DMS114 treated with DMSO at 0.1 percent for 48 hours (cell line): Measurements from ENCODE around the gene SCAMP2.
"Not testable (repeated sequence)": the region's sequence is repeated elsewhere in the genome, so short reads cannot be mapped to it uniquely, and the experiment has no call there.

Experiments used
- DNase-seq: peaks from one replicate; lab custom pipeline; 2025; ENCODE audit not compliant: unreplicated experiment; lab: John Stamatoyannopoulos, UW

Gene SCAMP2

DNA sequence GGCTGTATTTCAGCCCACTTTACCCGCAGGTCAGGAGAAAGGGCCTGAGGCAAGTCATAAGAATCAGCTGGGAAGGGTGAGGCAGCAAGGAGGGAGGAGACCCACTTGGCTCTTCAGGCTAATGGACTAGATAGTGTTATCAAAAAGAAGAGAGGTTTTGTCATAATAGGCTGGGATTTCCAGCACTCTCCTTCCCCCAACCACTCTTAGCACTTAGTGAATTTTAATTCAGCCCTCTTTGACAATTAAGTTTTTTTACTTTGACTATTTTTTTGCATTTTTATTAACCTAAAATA, 17.4 kb upstream of the SCAMP2 start:
- no peak for DNase-seq

DNA sequence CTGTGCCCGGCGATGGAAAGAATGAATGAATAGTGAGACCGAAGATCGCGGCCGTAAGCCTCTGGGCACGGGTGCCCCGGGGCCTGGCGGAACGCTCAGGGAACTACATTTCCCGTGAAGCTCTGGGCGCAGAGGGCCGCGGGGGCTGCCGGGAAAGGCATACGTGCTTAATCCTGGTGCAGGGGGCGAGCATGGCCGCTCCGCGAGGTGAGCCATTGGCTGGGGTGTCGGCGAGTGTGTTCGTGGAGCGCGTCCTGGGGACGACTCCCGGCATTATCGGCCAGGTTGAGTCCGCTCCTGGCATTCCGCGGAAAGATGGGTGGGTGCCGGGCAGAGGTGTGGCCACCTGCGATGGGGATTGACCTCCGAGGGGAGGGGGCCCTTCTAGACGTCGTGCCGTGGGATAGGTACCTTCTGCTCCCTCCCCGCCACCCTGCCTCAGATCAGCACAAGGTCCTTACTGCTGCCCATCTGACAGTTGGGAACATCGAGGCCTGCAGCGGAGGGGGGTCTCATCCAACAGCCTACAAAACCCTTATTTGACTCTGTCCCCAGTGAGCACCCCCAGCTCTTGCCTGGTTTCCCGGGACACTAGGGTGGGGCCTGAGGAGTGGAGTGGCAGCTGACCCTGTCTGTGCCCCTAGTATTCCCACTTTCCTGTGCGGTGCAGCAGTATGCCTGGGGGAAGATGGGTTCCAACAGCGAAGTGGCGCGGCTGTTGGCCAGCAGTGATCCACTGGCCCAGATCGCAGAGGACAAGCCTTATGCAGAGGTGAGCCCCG, 16.9 kb upstream of the SCAMP2 start, which contains the start of gene MPI:
MPI (plus strand) TSS at position 160 of the 782 bp plus-strand sequence; CDS start at position 192, 32 bp downstream.
- peak; percentile 74 for DNase-seq

DNA sequence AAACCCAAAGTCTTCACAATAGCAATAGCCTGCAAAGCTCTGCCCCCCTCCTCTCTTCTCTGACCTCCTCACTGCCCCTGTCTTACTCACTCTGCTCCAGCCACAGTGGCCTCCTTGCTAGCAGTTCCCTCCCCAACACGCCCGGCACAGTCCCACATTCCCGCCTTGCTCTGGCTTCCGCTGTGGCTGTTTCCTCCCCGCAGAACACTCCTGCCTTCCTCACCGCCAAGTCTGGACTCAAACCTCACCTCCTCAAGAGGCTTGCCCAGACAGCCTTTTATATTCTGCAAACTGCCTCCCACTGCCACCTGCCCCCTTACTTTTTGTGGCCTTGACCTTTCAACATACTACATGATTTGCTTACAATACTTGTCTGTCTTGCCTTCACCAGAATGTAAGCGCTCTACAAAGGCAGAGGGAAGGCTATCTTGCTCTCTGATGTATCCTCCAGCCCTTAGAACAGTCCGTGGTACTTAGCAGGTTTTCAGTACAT, 16.3 kb upstream of the SCAMP2 start:
- no peak for DNase-seq

DNA sequence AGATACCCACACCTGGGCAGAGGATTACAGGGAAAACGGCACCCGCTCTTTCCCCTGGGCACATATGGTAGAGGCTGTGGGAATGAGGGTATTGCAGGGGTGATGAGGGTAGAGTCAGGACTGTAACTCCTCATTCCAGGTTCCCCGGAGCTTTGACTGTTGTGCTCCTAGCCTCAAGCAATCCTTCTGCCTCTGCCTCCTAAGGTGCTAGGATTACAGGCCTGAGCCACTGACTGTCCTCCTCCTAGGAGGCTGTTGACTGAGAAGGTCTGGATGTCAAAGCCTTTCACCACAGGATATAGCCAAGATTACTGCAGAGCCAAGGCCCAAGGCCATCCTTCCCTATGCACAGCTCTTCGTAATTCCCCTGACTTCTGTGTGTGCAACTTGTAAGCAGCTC, 15.6 kb upstream of the SCAMP2 start:
- DNase-seq = no peak

DNA sequence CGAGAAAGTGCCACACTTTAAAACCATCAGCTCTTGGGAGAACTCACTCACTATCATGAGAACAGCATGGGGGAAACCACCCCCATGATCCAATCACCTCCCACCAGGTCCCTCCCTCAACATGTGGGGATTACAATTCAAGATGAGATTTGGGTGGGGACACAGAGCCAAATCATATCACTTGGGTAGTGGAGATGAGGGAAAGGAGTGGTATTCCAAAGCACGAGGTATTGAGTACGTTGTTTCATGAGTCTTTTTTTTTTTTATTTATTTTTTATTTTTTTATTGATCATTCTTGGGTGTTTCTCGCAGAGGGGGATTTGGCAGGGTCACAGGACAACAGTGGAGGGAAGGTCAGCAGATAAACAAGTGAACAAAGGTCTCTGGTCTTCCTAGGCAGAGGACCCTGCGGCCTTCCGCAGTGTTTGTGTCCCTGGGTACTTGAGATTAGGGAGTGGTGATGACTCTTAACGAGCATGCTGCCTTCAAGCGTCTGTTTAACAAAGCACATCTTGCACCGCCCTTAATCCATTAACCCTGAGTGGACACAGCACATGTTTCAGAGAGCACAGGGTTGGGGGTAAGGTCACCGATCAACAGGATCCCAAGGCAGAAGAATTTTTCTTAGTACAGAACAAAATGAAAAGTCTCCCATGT, 14.5 kb upstream of the SCAMP2 start:
- DNase-seq = not testable (repeated sequence)

DNA sequence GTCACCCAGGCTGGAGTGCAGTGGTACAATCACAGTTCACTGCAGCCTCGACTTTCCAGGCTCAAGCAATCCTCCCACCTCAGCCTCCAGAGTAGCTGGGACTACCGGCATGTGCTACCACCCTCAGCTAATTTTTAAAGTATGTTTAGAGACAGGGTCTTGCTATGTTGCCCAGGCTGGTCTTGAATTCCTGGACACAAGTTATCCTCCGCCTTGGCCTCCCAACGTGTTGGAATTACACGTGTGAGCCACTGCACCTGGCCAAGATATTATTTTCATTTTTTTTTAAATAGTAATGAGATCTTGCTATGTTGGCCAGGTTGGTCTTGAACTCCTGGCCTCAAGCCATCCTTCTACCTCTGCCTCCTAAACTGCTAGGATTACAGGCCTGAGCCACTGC, 12.3 kb upstream of the SCAMP2 start:
- no peak for DNase-seq

DNA sequence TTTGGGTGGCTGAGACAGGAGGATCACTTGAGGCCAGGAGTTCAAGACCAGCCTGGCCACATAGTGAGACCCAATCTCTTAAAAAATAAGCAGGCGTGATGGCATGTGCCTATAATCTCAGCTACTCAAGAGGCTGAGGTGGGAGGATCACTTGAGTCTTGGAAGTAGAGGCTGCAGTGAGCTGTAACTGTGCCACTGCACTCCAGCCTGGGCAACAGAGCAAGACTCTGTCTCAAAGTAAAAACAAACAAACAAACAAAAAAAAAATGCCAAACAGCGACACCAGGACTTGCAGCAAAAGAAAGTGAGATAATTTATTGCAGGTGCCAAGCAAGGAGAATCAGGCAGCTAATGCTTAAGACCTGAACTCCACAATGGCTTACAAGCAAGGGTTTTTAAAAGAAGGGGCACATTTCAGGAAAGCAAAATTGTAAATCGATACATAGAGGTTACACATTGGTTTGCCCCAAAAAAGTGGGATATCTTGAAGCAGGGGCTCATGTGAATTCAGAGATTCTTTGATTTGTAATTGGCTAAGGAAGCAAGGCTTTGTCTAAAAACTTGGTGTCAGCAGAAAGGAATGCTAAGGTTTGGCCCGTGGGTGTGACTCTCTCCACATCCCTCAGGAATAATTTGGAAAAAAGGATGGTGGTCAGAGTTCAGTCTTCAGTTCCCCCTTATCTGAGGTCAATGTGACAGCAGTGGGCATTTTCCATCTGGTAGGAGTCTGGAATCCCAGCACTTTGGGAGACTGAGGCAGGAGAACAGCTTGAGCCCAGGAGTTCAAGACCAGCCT, 11.5 kb upstream of the SCAMP2 start:
- DNase-seq = no peak

DNA sequence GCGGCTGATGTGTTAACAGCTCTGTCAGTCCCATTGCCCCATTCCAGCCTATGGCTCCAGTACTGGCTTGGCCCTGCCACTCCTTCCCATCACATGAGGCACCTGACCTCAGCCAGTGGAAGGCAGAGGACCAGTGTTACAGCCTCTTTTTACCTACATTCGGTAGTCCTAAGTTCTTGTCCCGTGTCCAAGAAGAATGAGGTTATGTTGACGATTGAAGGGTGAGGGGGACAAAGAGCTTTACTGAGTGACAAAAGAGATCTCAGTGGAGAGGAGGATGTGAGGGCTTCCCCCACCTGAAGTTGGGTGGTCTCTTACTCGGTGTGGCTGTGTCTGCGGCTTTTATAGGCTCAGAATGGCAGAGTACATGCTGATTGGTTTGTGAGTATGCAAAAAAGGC, 9.4 kb upstream of the SCAMP2 start:
- DNase-seq = no peak

DNA sequence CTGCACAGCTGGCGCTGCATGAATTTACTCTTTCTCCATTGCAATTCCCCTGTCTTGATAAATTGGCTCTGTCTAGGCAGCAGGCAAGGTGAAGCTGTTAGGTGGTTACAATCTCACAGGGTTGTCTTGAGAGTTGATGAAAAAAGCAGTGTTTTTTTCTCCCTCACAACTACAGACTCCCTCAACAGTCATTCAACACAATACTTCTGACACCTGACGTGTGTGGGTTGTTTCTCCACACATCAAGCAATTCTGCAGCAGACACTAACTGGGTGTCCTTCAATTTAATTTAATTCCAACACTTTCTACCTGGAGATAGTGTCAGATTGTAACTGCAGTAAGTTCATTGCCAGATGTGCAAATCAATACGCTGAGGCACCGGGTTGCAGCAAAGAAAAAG, 5.1 kb upstream of the SCAMP2 start:
- no peak for DNase-seq

DNA sequence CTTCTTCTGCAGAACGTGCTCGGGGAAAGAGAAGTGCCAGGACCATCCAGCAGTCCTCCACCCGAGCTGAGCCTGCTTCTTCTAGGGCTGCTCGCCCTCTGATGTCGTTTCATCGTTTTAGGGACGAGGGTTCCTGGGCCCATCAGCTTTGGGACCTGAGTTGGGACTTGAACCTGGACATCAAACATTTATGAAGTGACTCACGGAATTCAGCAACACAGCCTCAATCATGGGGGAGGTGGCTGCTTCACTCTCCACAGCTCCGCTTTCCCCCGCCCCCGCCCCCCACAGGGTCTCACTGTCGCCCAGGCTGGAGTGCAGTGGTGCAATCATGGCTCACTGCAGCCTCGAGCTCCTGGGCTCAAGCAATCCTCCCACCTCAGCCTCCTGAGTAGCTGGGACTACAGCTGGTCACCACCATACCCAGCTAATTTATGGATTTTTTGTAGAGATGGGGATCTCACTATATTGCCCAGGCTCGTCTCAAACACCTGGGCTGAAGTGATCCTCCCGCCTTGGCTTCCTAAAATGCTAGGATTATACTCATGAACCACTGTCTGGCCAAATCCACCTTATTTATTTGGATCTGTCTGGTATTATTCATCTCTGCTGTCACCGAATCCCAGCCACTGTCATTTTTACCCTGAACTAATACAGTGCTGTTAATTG, 725 bp upstream of the SCAMP2 start:
- peak; percentile 70 for DNase-seq

DNA sequence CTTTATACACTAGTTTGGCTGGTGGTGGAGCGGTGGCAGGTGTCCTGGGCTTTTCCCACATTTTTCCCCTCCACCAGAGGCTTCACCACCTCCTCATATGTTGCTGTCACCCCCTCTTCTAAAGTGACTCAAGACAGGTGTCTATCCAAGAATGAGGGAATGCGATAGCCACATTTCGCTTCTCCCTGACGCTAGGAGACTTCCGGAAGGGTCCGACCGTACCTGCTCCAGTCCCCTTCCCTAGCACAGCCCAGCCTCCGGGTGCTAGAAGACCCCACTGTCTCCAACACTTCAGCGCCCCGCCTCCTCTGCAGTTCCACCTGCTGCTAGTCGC, 496 bp downstream of the SCAMP2 start:
- no peak for DNase-seq

DNA sequence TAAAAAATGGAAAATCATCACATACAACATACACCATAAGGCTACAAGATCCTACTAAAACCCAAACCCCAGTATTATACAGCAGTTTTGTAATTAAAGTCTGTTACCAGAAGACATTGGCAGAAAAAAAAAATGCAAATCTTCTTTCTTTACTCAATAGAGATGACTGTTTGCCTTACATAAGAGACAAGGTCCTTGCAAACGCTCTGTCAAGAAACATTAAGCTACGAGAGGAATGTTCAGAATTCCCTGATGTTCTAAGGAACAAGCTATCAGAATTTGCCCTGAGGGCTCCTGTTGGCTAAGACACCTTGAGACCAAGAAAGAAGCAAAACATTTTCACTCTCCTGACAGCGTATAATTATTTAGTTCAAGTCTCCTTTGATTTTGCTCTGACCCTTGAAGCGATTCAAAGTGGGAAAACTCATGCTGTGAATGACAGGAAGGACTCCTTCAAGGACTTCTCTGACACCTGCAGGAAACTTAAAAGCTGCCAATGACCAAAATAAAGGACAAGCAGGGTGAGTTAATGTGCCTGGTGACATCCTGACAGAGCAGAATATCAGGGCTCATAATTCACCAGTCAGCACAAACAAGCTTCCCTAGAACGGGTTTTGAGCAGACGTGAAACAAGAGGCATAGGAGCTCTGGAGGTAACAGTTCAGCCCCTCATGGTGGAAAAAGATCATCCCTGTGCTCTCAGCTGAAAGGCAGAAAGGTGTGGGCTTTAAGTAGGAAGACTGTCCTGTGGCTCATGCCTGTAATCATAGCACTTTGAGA, 2.5 kb downstream of the SCAMP2 start:
- no peak for DNase-seq

DNA sequence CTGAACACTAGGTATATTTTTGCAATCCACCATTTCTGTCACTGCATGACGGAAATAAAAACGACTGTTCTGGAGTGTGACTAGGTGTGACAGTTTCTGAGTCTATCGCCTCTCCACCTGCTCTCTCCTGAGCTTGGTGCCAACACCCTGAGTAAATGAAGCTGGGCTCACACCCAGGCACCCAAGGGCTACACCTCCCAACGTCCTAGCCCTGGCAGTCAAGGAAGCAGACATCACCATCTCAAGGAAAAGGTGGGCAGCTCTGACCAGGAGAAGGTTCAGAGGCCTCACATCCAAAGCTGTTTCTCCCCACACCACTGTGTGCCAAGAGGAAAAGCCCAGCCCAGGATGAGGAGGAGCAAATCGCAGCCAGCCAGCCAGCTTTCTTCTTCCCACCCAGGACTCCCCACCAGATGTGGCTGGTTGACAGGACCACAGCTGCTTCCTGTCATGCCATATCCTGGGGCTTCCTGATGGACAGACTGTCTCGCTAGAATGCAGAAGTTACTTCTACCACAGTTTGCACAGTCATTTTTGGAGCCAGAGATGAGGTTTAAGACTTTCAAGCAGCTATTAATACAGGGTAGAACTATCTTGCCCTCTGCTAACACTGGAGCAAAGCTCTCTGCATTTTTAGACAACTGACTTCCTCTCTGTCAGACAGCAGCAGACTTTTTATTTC, 3.3 kb downstream of the SCAMP2 start:
- DNase-seq = no peak

DNA sequence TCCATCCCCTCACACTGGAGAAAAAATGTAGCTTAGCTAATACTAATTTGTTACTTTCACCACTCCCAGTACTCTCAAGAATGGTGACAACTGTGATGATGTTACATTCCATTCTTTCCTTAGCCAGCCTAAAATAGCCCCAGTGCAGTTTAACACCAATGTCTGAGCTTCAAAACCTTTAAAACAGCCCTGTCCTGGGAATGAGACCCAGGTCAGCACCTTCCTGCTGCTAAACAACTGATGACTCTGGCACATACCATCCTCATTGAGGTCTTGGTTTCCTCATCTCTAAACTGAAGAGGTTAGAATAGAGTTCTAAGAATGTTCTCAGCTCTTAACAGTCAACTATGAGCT, 3.8 kb downstream of the SCAMP2 start:
- no peak for DNase-seq

DNA sequence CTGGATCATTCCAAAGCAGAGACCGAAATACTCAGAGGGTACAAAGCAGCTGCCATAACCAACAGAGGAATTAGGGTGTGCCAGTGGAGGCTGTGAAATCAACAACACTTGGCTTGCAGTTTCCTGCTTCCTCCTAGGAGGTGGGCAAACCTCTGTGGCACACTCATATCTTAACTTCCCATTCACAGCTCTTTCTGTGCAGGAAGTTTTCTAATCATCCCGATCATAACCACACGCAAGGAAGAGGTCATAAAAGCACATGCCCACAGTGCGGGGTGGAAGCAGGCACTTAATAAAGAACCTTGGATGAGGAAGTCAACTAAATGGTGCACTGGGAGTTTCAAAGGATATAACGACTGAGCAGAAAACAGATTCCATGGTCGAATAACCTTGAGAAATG, 5.1 kb downstream of the SCAMP2 start:
- no peak for DNase-seq

DNA sequence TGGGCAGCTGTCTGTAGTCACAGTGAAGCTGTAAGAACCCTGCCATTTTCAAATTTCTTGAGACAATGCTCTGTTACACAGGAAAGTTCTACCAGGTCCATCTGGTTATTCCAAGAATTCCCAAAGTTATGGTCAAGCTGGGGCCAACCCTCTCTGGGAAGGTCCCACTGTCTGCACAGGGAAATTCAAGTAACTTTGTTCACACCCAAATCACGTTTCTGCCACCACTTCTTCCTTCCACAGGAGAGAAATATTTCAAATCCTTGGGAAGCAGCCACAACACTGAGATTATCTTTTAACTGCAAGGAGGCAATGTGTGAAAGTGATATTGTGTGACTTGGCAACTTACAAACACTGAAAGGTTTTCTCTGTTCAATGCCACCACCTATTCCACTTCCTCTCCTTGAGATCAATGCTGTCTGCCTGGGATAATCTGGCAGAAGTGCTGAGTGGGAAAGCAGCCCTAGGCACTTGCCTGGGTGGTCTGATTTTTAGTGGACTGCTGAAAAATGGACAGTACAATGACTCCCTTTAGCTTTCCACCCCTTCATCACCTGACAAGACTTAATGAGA, 5.6 kb downstream of the SCAMP2 start:
- DNase-seq = no peak

DNA sequence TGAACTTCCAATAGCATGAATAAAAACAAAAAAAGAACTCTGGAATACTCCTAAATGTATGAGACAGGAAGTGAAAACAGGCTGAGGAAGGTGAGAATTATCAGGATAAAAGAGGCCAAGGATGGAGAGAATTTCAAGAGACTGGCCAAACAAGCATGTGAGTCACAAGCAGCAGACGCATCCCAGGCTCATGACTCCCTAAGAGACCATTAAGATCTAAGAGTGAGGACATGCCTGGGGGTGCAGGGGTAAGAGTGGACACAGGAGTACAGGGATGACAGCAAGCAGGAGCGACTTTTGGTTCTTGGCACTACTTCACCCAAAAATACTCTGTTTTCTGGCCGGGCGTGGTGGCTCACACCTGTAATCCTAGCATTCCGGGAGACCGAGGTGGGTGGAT, 7.1 kb downstream of the SCAMP2 start:
- no peak for DNase-seq

DNA sequence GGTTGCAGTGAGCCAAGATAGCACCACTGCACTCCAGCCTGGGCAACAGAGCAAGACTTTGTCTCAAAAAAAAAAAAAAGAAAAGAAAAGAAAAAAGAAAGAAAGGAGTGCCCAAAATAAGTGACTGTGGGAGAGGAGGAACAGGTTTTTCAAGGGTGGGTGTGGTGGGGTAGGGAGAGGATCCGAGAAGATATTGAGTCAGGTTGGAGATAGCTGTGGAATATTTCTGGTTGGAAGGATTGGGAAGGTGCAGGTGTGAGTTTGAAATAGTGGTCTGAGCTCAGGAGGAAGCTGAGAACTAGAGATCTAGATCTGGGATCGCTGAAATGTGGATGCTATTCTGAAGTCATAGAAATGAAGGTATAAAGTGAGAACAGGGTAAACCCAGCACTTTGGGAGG, 7.8 kb downstream of the SCAMP2 start:
- DNase-seq = no peak

DNA sequence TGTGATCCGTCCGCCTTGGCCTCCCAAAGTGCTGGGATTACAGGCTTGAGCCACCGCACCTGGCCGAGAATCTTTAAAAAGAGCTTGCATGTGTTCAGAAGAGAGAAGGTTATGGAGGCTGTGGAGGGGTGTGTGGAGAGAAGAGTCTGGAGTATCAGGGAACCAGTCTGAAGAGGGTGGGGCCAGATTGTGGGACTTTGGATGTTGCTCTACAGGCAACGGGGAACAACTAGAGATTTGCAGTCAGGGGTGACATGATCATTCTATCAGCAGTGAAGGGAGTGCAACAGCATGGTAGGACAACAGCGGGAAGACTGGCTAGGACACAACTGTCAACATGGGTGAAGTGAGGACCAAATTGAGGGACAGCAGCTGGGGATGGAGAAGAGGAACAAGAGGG, 8.9 kb downstream of the SCAMP2 start:
- DNase-seq = no peak
